Right atrium auricular region (tissue), 2 donors: ENCODE results near the gene C10orf71. TPM values are rescaled to one million over a fixed set of nuclear protein-coding genes. Genes with fewer than 3 reads are reported as not detected.
A peak's percentile ranks its signal among the peaks of the same experiment; 100 is the strongest.

Experiments used
- DNase-seq: peaks from one replicate; pipeline ENCODE4 v3.0.0-alpha.2; 2019; ENCODE audit warnings: low spot score
- H3K27ac ChIP-seq, 2 donors: fragments of 200-600 bp; sonication (generic); 1 replicate in 1 of 2; 2 replicates in 1 of 2; pipeline ENCODE4 v1.5.1; 2016 to 2019
- H3K27me3 ChIP-seq, 2 donors: fragments of 200-600 bp; sonication (generic); one replicate each; pipeline versions ENCODE4 v1.5.1 to v1.6.0; 2017 to 2019
- H3K36me3 ChIP-seq: fragments of 200-600 bp; sonication (generic); one replicate; pipeline ENCODE4 v1.5.1; 2016
- H3K4me1 ChIP-seq, 2 donors: fragments of 200-600 bp; sonication (generic); one replicate each; pipeline versions ENCODE4 v1.5.1 to v1.6.0; 2017 to 2019
- H3K4me3 ChIP-seq, 2 donors: fragments of 200-600 bp; sonication (generic); 1 replicate in 1 of 2; 2 replicates in 1 of 2; pipeline ENCODE4 v1.5.1; 2017 to 2019; ENCODE audit warnings: mild to moderate bottlenecking in 1 of 2, moderate library complexity in 1 of 2
- H3K9me3 ChIP-seq, 2 donors: fragments of 200-600 bp; sonication (generic); one replicate each; pipeline ENCODE4 v1.5.1; 2019
- CTCF ChIP-seq, 2 donors: fragments of 200-600 bp; sonication (generic); IDR thresholded peaks; one replicate each; pipeline ENCODE4 v1.5.1; 2019; ENCODE audit warnings: antibody characterized with exemption in 2 of 2
- total RNA-seq, 2 donors: library from RNA; depleted of rRNA; stranded (reverse); fragments of >200 nt; gene quantifications; one replicate each; pipeline ENCODE4 v1.1.0, GENCODE V29; 2016

The C10orf71 gene
- total RNA-seq, 2 donors from 2014 or later = 34.9 to 48.2 TPM

GRCh38 chr10:49375611-49376010, 76.6 kb downstream of the C10orf71 start:
- no peaks in the 10 kb centered on the region for H3K9me3 ChIP-seq
- no peak overlapping the region for H3K4me3 ChIP-seq
- no peak for TF ChIP-seq CTCF (IDR thresholded peaks at IDR 0.05)
- H3K4me1 ChIP-seq = no peaks in the 10 kb centered on the region
- peak; percentile 43 for DNase-seq
- no peaks in the 10 kb centered on the region for H3K36me3 ChIP-seq
- H3K27ac ChIP-seq = no peak overlapping the region
- H3K27me3 ChIP-seq = no peaks in the 10 kb centered on the region

Other genes with a start within 250 kb of the C10orf71 start
- gene VSTM4, start 183.6 kb upstream of the C10orf71 start, total RNA-seq = 10 to 100 TPM; 17.6 to 22.7 TPM
- gene FAM170B, start 165.1 kb upstream of the C10orf71 start, total RNA-seq = not detected
- 10 to 100 TPM; 14.3 to 14.8 TPM for gene TMEM273, start 110.8 kb upstream of the C10orf71 start, total RNA-seq
- gene DRGX, start 96.9 kb downstream of the C10orf71 start, total RNA-seq = not detected
- gene ERCC6, start 240.0 kb downstream of the C10orf71 start, total RNA-seq = 10 to 100 TPM; 11.5 to 12.0 TPM